HG02852 (cell line): ENCODE data around the gene PPP1R26.
"Not testable (repeated sequence)": the region's sequence is repeated elsewhere in the genome, so short reads cannot be mapped to it uniquely, and the experiment has no call there.

ENCODE experiments used
- ATAC-seq: cut with Tn5 transposase; IDR thresholded peaks from one replicate; pipeline ENCODE4 v1.9.1; 2021; ENCODE audit warnings: mild to moderate bottlenecking, moderate library complexity; ENCODE audit not compliant: unreplicated experiment

PPP1R26 gene

GRCh38 chr9:135534826-135535225 is 55.2 kb downstream of the PPP1R26 start:
- not testable (repeated sequence) for ATAC-seq

- ATAC-seq, result not testable (repeated sequence)
Observed at GRCh38 chr9:135535631-135536030, 56.0 kb downstream of the PPP1R26 start.

GRCh38 chr9:135536216-135536615 is 56.6 kb downstream of the PPP1R26 start:
- ATAC-seq, result no peak
